PC-9 (cell line): Measurements from ENCODE around the gene ASCL3. TPM values are rescaled to one million over a fixed set of nuclear protein-coding genes. Genes with fewer than 3 reads are reported as not detected.
"Not testable (repeated sequence)": the region's sequence is repeated elsewhere in the genome, so short reads cannot be mapped to it uniquely, and the experiment has no call there.

Experiments
- BruUV-seq: library from RNA; stranded (reverse); fragments of 400-500 nt; replicated peaks from 2 replicates; lab custom pipeline; 2021; lab: Mats Ljungman, UMichigan
- CTCF ChIA-PET: fragments of 300-600 bp; sonication (Branson Sonifier 250); formaldehyde crosslinking; loops from one replicate; lab custom pipeline; 2022; ENCODE audit warnings: antibody characterized with exemption; lab: Charles Lee
- POLR2A ChIA-PET: fragments of 300-600 bp; sonication (Branson Sonifier 250); formaldehyde crosslinking; loops from one replicate; lab custom pipeline; 2022; ENCODE audit warnings: antibody characterized with exemption; ENCODE audit not compliant: unreplicated experiment; lab: Charles Lee
- DNase-seq, 2 experiments: peaks; one replicate each; pipeline versions ENCODE4 v3.0.0 to v3.0.0-alpha.2; 2015 to 2022; ENCODE audit warnings: mixed read lengths in 1 of 2
- H2AFZ ChIP-seq: fragments of 200-600 bp; sonication (generic); 2 replicates; pipeline ENCODE4 v1.8.1; 2017; ENCODE audit warnings: antibody characterized with exemption
- H3F3A ChIP-seq: fragments of 200-600 bp; sonication (generic); 2 replicates; pipeline ENCODE4 v1.8.1; 2017; ENCODE audit warnings: antibody characterized with exemption, mild to moderate bottlenecking, low read depth; ENCODE audit not compliant: insufficient read depth
- H3K27ac ChIP-seq: fragments of 200-600 bp; sonication (generic); 2 replicates; pipeline ENCODE4 v1.6.1; 2016; ENCODE audit warnings: mixed run types
- H3K27me3 ChIP-seq: fragments of 200-600 bp; sonication (generic); 2 replicates; pipeline ENCODE4 v1.6.1; 2016; ENCODE audit warnings: low read depth, mixed run types; ENCODE audit not compliant: insufficient read depth
- H3K36me3 ChIP-seq: fragments of 200-600 bp; sonication (generic); 2 replicates; pipeline ENCODE4 v1.6.1; 2016; ENCODE audit warnings: low read depth, mixed run types
- H3K4me1 ChIP-seq: fragments of 200-600 bp; sonication (generic); replicated peaks from 2 replicates; pipeline ENCODE4 v1.6.1; 2016; ENCODE audit warnings: mixed run types; ENCODE audit not compliant: insufficient read depth
- H3K4me2 ChIP-seq: fragments of 200-600 bp; sonication (generic); 2 replicates; pipeline ENCODE4 v1.6.1; 2017; ENCODE audit warnings: mixed run types
- H3K4me3 ChIP-seq: fragments of 200-600 bp; sonication (generic); 2 replicates; pipeline ENCODE4 v1.6.1; 2016; ENCODE audit warnings: mixed run types
- H3K79me2 ChIP-seq: fragments of 200-600 bp; sonication (generic); 2 replicates; pipeline ENCODE4 v1.6.1; 2017; ENCODE audit warnings: low read depth, mixed run types
- H3K9me2 ChIP-seq: fragments of 200-600 bp; sonication (generic); 2 replicates; pipeline ENCODE4 v1.8.1; 2017; ENCODE audit warnings: mild to moderate bottlenecking; ENCODE audit not compliant: insufficient read depth
- H3K9me3 ChIP-seq: fragments of 200-600 bp; sonication (generic); 2 replicates; pipeline ENCODE4 v1.8.1; 2016; ENCODE audit warnings: low read depth; ENCODE audit not compliant: insufficient read depth
- H4K20me1 ChIP-seq: fragments of 200-600 bp; sonication (generic); 2 replicates; pipeline ENCODE4 v1.8.1; 2017; ENCODE audit not compliant: insufficient read depth
- CTCF ChIP-seq: fragments of 200-600 bp; sonication (generic); conservative IDR thresholded peaks from 2 replicates; pipeline ENCODE4 v1.6.1; 2017; ENCODE audit warnings: mixed run types, antibody characterized with exemption, mild to moderate bottlenecking, moderate library complexity
- EZH2 ChIP-seq: fragments of 200-600 bp; sonication (generic); IDR thresholded peaks from 2 replicates; pipeline ENCODE4 v1.8.0; 2017; ENCODE audit warnings: antibody characterized with exemption, low read depth
- intact Hi-C: fragments of 100-400 bp; cut with micrococcal nuclease; formaldehyde crosslinking; loops from one replicate; pipeline ENCODE4 v1.10.0; 2022; ENCODE audit not compliant: unreplicated experiment
- total RNA-seq: library from RNA; stranded (reverse); gene quantifications from 2 replicates; pipeline ENCODE4 v1.2.3, GENCODE V29; 2021

Gene ASCL3
- total RNA-seq, 1 experiment from 2014 or later: not detected

- H3K9me2 ChIP-seq: no peaks in the 10 kb centered on the region
- H3K9me3 ChIP-seq: no peaks in the 10 kb centered on the region
- H3K27me3 ChIP-seq: no peaks in the 10 kb centered on the region
- H3F3A ChIP-seq: peaks cover 8% of the 10 kb centered on the region; the same call in 1 of the 2 replicates
- BruUV-seq: no TSS peak
- ChIA-PET POLR2A (no interaction called here), CTCF (no interaction called here)
- no peak for DNase-seq
- H3K4me2 ChIP-seq: no peak overlapping the region
- no peaks in the 10 kb centered on the region for H4K20me1 ChIP-seq
- TF ChIP-seq CTCF: no peak
- TF ChIP-seq EZH2: no peak
- H3K27ac ChIP-seq: no peak overlapping the region
- 0 out of 2 replicates have a peak, but pooled peaks cover 12% of the 10 kb centered on the region for H3K4me1 ChIP-seq
- H3K4me3 ChIP-seq: no peak overlapping the region
- H3K36me3 ChIP-seq: no peaks in the 10 kb centered on the region
- H3K79me2 ChIP-seq: no peaks in the 10 kb centered on the region
- no peak overlapping the region for H2AFZ ChIP-seq
- intact Hi-C loops: no loop called here
Observed at GRCh38 chr11:8937159-8937558, 5.7 kb downstream of the ASCL3 start.

- CTCF ChIA-PET, H3K9me2 ChIP-seq, H3K27ac ChIP-seq, H4K20me1 ChIP-seq, POLR2A ChIA-PET, intact Hi-C loops, H3K4me3 ChIP-seq, H3K27me3 ChIP-seq, DNase-seq, H3K36me3 ChIP-seq, H3K79me2 ChIP-seq, H3K9me3 ChIP-seq, H3K4me2 ChIP-seq, H2AFZ ChIP-seq, H3F3A ChIP-seq, BruUV-seq: not testable (repeated sequence)
- 0 out of 2 replicates have a peak, but pooled peaks cover 12% of the 10 kb centered on the region for H3K4me1 ChIP-seq
Observed at GRCh38 chr11:8935789-8936188, 7.0 kb downstream of the ASCL3 start.

- intact Hi-C loops: no loop called here
- Histone ChIP-seq H3K9me2 (no peaks in the 10 kb centered on the region), H3K4me3 (peak overlapping the region; percentile 34; the same call in 1 of the 2 replicates), H2AFZ (peak overlapping the region; percentile 72), H3F3A (peaks cover 8% of the 10 kb centered on the region; the same call in 1 of the 2 replicates), H3K27ac (peak overlapping the region; percentile 40), H3K4me1 (0 out of 2 replicates have a peak, but pooled peaks cover 12% of the 10 kb centered on the region), H4K20me1 (no peaks in the 10 kb centered on the region), H3K27me3 (no peaks in the 10 kb centered on the region), H3K79me2 (no peaks in the 10 kb centered on the region), H3K36me3 (no peaks in the 10 kb centered on the region), H3K9me3 (no peaks in the 10 kb centered on the region), H3K4me2 (peak overlapping the region; percentile 67)
- no TSS peak for BruUV-seq
- DNase-seq: peak; percentile 21 to 77
- ChIA-PET CTCF (no interaction called here), POLR2A (interaction anchor here (0.5 kb wide), 1 partner anchor 489 kb away, joined by 4 read pairs; no protein-coding TSS in a partner anchor)
- no peak for TF ChIP-seq CTCF
- TF ChIP-seq EZH2: no peak
Observed at GRCh38 chr11:8934742-8935488, 7.9 kb downstream of the ASCL3 start.
